HFFc6 (cell line): ENCODE measurements around the gene LCN15. TPM values are rescaled to one million over a fixed set of nuclear protein-coding genes. Genes with fewer than 3 reads are reported as not detected.

Source experiments
- DNase-seq: peaks from one replicate; pipeline ENCODE4 v3.0.0-alpha.2; 2018
- H3K27ac Mint-ChIP-seq: 2 replicates; pipeline ENCODE4 v1.8.0; 2020; ENCODE audit warnings: mild to moderate bottlenecking, mixed read lengths
- H3K27me3 Mint-ChIP-seq: 2 replicates; pipeline ENCODE4 v1.8.0; 2021; ENCODE audit warnings: mild to moderate bottlenecking, moderate library complexity, mixed read lengths; ENCODE audit not compliant: insufficient read depth
- H3K36me3 Mint-ChIP-seq: 2 replicates; pipeline ENCODE4 v1.8.0; 2021; ENCODE audit warnings: low read depth, mixed read lengths
- H3K4me1 Mint-ChIP-seq: 2 replicates; pipeline ENCODE4 v1.8.0; 2020; ENCODE audit warnings: low read depth, mixed read lengths
- H3K4me3 Mint-ChIP-seq: 2 replicates; pipeline ENCODE4 v1.8.0; 2020; ENCODE audit warnings: mild to moderate bottlenecking, moderate library complexity, mixed read lengths
- H3K9me3 Mint-ChIP-seq: 2 replicates; pipeline ENCODE4 v1.8.0; 2020; ENCODE audit warnings: mild to moderate bottlenecking, mixed read lengths
- CTCF ChIP-seq: fragments of 200-600 bp; sonication (generic); IDR thresholded peaks from 2 replicates; pipeline ENCODE4 v1.5.0; 2021; ENCODE audit warnings: antibody characterized with exemption, mild to moderate bottlenecking
- total RNA-seq, 6 experiments: library from RNA; stranded (reverse); fragmentation: NEBNext Ultra II Directional; extraction: Animal tissue kit (Norgen Biotek cat#: 25700); gene quantifications; 2 replicates in 1 of 6; 3 replicates in 5 of 6; pipeline ENCODE4 v1.2.3, GENCODE V29; 2021

Gene LCN15
- total RNA-seq, 6 experiments from 2014 or later = not detected

DNA sequence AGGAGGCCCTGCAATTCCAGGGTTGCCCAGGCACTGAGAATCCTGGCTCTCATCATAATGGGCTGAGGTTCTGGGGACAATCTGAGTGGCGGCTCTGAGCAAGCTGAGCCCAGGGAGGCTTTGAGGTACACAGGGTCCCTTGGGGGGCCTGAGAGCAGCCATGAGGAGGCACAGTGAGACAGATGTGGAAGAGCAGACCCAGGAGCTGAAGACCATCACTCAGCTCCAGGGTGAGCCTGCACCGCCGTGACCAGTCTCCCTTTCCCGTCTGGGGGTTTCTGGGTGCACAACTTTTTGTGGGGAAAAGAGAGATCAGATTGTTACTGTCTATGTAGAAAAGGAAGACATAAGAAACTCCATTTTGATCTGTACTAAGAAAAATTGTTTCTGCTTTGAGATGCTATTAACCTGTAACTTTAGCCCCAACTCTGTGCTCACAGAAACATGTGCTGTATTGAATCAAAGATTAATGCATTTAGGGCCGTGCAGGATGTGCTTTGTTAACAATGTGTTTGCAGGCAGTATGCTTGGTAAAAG, 32.0 kb upstream of the LCN15 start, which contains the start of gene CCDC183:
TSS of gene CCDC183 (plus strand) at position 101 of the 537 bp plus-strand sequence. CDS start at position 161, 60 bp downstream.
- TF ChIP-seq CTCF = no peak
- H3K4me3 Mint-ChIP-seq = no peak within 1 kb of the TSS
- peaks cover 32% of the 10 kb centered on the region for H3K4me1 Mint-ChIP-seq
- H3K9me3 Mint-ChIP-seq = no peaks in the 10 kb centered on the region
- H3K27me3 Mint-ChIP-seq = peaks cover 34% of the 10 kb centered on the region
- H3K27ac Mint-ChIP-seq = peak within 1 kb of the TSS; percentile 50
- no peak for DNase-seq
- peaks cover 5% of the 10 kb centered on the region for H3K36me3 Mint-ChIP-seq

GRCh38 chr9:136795000-136795348, 30.7 kb upstream of the LCN15 start:
- H3K27ac Mint-ChIP-seq = no peak overlapping the region
- peaks cover 5% of the 10 kb centered on the region for H3K36me3 Mint-ChIP-seq
- peaks cover 30% of the 10 kb centered on the region for H3K4me1 Mint-ChIP-seq
- H3K27me3 Mint-ChIP-seq = peaks cover 25% of the 10 kb centered on the region
- no peak for DNase-seq
- no peaks in the 10 kb centered on the region for H3K9me3 Mint-ChIP-seq
- no peak for TF ChIP-seq CTCF
- no peak overlapping the region for H3K4me3 Mint-ChIP-seq

- Mint-ChIP-seq H3K4me1 (peaks cover 30% of the 10 kb centered on the region), H3K36me3 (peaks cover 5% of the 10 kb centered on the region), H3K27ac (no peak overlapping the region), H3K27me3 (peaks cover 24% of the 10 kb centered on the region), H3K9me3 (no peaks in the 10 kb centered on the region), H3K4me3 (no peak overlapping the region)
- DNase-seq = no peak
- no peak for TF ChIP-seq CTCF
These were observed 30.1 kb upstream of the LCN15 start for GRCh38 chr9:136794281-136794999.

GRCh38 chr9:136793086-136793946, 29.0 kb upstream of the LCN15 start:
- DNase-seq = no peak
- H3K27ac Mint-ChIP-seq = no peak overlapping the region
- TF ChIP-seq CTCF = no peak
- peaks cover 38% of the 10 kb centered on the region for H3K4me1 Mint-ChIP-seq
- peaks cover 15% of the 10 kb centered on the region for H3K27me3 Mint-ChIP-seq
- H3K36me3 Mint-ChIP-seq = peaks cover 5% of the 10 kb centered on the region
- no peak overlapping the region for H3K4me3 Mint-ChIP-seq
- no peaks in the 10 kb centered on the region for H3K9me3 Mint-ChIP-seq

- TF ChIP-seq CTCF = no peak
- Mint-ChIP-seq H3K36me3 (peaks cover 5% of the 10 kb centered on the region), H3K4me1 (peaks cover 46% of the 10 kb centered on the region), H3K4me3 (peak overlapping the region; percentile 86), H3K9me3 (no peaks in the 10 kb centered on the region), H3K27ac (peak overlapping the region; percentile 7; the same call in 1 of the 2 replicates), H3K27me3 (peaks cover 12% of the 10 kb centered on the region)
- no peak for DNase-seq
These were observed 28.2 kb upstream of the LCN15 start for GRCh38 chr9:136792321-136793085.
